Transverse colon (tissue), 4 donors: ENCODE measurements around the gene EPPIN. TPM values are rescaled to one million over a fixed set of nuclear protein-coding genes. Genes with fewer than 3 reads are reported as not detected.

ENCODE experiments used
- DNase-seq: peaks from one replicate; pipeline ENCODE4 v3.0.0-alpha.2; 2019
- H3K27ac ChIP-seq, 4 donors: fragments of 200-600 bp; sonication (generic); 2 replicates each; pipeline ENCODE4 v1.5.1; 2016 to 2018; ENCODE audit warnings: inconsistent platforms in 4 of 4
- H3K27me3 ChIP-seq: fragments of 200-600 bp; sonication (generic); 2 replicates; pipeline ENCODE4 v1.5.1; 2017; ENCODE audit warnings: inconsistent platforms
- H3K36me3 ChIP-seq, 4 donors: fragments of 200-600 bp; sonication (generic); 2 replicates each; pipeline ENCODE4 v1.5.1; 2017 to 2019; ENCODE audit warnings: inconsistent platforms in 4 of 4
- H3K4me1 ChIP-seq, 4 donors: fragments of 200-600 bp; sonication (generic); 2 replicates each; pipeline ENCODE4 v1.5.1; 2017 to 2020; ENCODE audit warnings: inconsistent platforms in 4 of 4
- H3K4me3 ChIP-seq, 4 donors: fragments of 200-600 bp; sonication (generic); 1 replicate in 1 of 4; 2 replicates in 3 of 4; pipeline versions ENCODE4 v1.5.1 to v1.6.1; 2017 to 2019; ENCODE audit warnings: inconsistent platforms in 4 of 4
- H3K9me3 ChIP-seq, 2 donors: fragments of 200-600 bp; sonication (generic); 2 replicates each; pipeline ENCODE4 v1.5.1; 2017 to 2019; ENCODE audit warnings: inconsistent platforms in 2 of 2
- EP300 ChIP-seq: sonication (generic); formaldehyde crosslinking; IDR thresholded peaks from one replicate; pipeline ENCODE4 v1.6.1; 2017; ENCODE audit warnings: antibody characterized with exemption, low read depth
- POLR2A ChIP-seq: fragments of 450-650 bp; IDR thresholded peaks from one replicate; pipeline ENCODE4 v1.6.1; 2016; ENCODE audit warnings: antibody characterized with exemption, mild to moderate bottlenecking, moderate library complexity
- POLR2AphosphoS5 ChIP-seq, 3 donors: sonication (generic); formaldehyde crosslinking; IDR thresholded peaks; one replicate each; pipeline ENCODE4 v1.6.1; 2016; ENCODE audit warnings: antibody characterized with exemption in 3 of 3
- WGBS, 2 donors: methylation state at CpG; one replicate each; pipeline ENCODE4 v1.1.5; 2018; ENCODE audit warnings: low coverage in 1 of 2; 5-methylcytosine and 5-hydroxymethylcytosine counted together
- in situ Hi-C, 4 donors: fragments of 200-750 bp; cut with MboI; loops; one replicate each; pipeline versions ENCODE4 v1.15.0 to v1.15.1; 2017; ENCODE audit warnings: low sequenced_read_pairs in 3 of 4, low pct_ligation_motif_present in 1 of 4, low pct_unique_long_range_greater_than_20kb in 1 of 4
- intact Hi-C: fragments of 100-400 bp; cut with DNase I; formaldehyde crosslinking; loops from one replicate; pipeline ENCODE4 v1.15.1; 2023; ENCODE audit warnings: low total_unique reads
- total RNA-seq, 4 donors: library from RNA; depleted of rRNA; stranded (reverse); fragments of >200 nt; gene quantifications; one replicate each; pipeline ENCODE4 v1.1.0, GENCODE V29; 2016
- TF ChIP-seq, protein P1 (sequence below), 5 experiments: fragments of 200-600 bp in 3 of 5; fragments of 450-650 bp in 2 of 5; sonication (generic) in 3 of 5; IDR thresholded peaks; 1 replicate in 2 of 5; 2 replicates in 3 of 5; pipeline ENCODE4 v1.5.1; 2016 to 2017; ENCODE audit warnings: antibody characterized with exemption in 5 of 5, inconsistent platforms in 3 of 5, mild to moderate bottlenecking in 2 of 5, moderate library complexity in 1 of 5

The EPPIN gene
- total RNA-seq, 4 donors from 2014 or later, result not detected

DNA sequence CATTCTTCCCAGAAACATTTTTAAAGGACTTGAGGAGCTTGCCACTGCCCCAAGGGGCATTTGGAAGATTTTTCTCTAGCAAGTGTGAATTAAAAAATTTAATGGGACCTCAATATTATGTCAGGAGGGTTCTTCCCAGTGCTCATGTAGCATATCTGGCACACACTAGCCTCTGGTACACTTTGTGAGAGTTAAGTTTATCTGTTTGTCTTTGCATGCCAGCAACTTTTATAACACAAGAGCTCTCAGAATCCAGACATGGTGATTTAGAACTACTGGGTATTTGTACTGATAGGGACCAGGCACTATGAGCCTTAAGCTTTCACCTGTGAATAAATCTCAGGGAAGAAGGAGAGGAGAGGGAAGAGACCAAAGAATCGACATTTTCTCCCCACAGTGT is 44.6 kb downstream of the EPPIN start:
- H3K4me3 ChIP-seq, result no peak overlapping the region
- TF ChIP-seq EP300 (no peak), POLR2A (no peak)
- TF ChIP-seq, protein P1, sequence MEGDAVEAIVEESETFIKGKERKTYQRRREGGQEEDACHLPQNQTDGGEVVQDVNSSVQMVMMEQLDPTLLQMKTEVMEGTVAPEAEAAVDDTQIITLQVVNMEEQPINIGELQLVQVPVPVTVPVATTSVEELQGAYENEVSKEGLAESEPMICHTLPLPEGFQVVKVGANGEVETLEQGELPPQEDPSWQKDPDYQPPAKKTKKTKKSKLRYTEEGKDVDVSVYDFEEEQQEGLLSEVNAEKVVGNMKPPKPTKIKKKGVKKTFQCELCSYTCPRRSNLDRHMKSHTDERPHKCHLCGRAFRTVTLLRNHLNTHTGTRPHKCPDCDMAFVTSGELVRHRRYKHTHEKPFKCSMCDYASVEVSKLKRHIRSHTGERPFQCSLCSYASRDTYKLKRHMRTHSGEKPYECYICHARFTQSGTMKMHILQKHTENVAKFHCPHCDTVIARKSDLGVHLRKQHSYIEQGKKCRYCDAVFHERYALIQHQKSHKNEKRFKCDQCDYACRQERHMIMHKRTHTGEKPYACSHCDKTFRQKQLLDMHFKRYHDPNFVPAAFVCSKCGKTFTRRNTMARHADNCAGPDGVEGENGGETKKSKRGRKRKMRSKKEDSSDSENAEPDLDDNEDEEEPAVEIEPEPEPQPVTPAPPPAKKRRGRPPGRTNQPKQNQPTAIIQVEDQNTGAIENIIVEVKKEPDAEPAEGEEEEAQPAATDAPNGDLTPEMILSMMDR (IDR thresholded peaks at IDR 0.05), result no peak
- no peak for DNase-seq
- WGBS, 2 donors, result 0 to 17% methylated on average over 1 of the region's 1 CpG
- H3K27ac ChIP-seq, result no peak overlapping the region
- H3K4me1 ChIP-seq, result peaks cover 0 to 17% (median 6%) of the 10 kb centered on the region in 4 donors
- in situ Hi-C loops, result no loop called here
- intact Hi-C loops, result no loop called here
- no peaks in the 10 kb centered on the region for H3K36me3 ChIP-seq
- H3K27me3 ChIP-seq, result peaks cover 5% of the 10 kb centered on the region
- no peaks in the 10 kb centered on the region for H3K9me3 ChIP-seq

DNA sequence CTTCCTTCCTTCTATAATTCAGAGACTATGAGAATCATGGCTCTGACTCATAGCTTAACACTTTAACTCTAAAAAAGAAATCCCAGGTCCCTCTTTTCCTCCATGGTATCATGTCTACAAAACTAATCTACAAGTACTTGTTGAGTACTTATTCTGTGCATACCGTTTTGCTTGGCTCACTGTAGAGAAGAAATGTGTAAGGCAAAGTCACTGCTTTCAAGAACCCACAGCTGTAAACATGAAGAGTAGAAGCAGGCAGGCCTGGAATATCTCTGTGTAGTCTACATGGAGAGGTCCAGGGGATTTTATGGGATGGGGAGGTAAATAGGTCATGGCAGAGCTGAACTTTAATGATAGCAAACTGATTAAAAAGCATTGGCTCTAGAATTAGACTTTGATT is 45.6 kb downstream of the EPPIN start:
- peaks cover 0 to 21% (median 6%) of the 10 kb centered on the region in 4 donors for H3K4me1 ChIP-seq
- peaks cover 5% of the 10 kb centered on the region for H3K27me3 ChIP-seq
- H3K27ac ChIP-seq, result peak overlapping the region in 3 of 4 donors; percentile 5 to 25 (median 24)
- DNase-seq, result no peak
- H3K4me3 ChIP-seq, result no peak overlapping the region
- intact Hi-C loops, result no loop called here
- in situ Hi-C loops, result no loop called here
- H3K9me3 ChIP-seq, result no peaks in the 10 kb centered on the region
- 50% methylated on average over 1 of the region's 1 CpG for WGBS, 2 donors
- no peaks in the 10 kb centered on the region for H3K36me3 ChIP-seq
- TF ChIP-seq EP300 (no peak), POLR2A (no peak), POLR2AphosphoS5 (IDR thresholded peaks at IDR 0.05) (no peak)
- TF ChIP-seq, protein P1 (IDR thresholded peaks at IDR 0.05), result no peak

GRCh38 chr20:45500022-45500421 is 47.2 kb downstream of the EPPIN start:
- intact Hi-C loops, result no loop called here
- TF ChIP-seq EP300 (peak; percentile 73), POLR2A (peak; percentile 60), POLR2AphosphoS5 (IDR thresholded peaks at IDR 0.05) (peak in 2 of 3 donors; percentile 47 to 71)
- TF ChIP-seq, protein P1 (IDR thresholded peaks at IDR 0.05), result no peak
- Histone ChIP-seq H3K27ac (peak overlapping the region in 3 of 4 donors; percentile 45 to 62 (median 50)), H3K4me1 (peaks cover 0 to 31% (median 8%) of the 10 kb centered on the region in 4 donors), H3K27me3 (peaks cover 5% of the 10 kb centered on the region), H3K36me3 (no peaks in the 10 kb centered on the region), H3K9me3 (no peaks in the 10 kb centered on the region), H3K4me3 (no peak overlapping the region)
- in situ Hi-C loops, result no loop called here
- 41% methylated on average over 6 of the region's 6 CpGs; no CpG with 5 or more reads in 1 of the 2 donors for WGBS, 2 donors
- DNase-seq, result peak; percentile 81

GRCh38 chr20:45497971-45498494 is 49.2 kb downstream of the EPPIN start:
- no peak for TF ChIP-seq POLR2A
- no peak for TF ChIP-seq EP300
- TF ChIP-seq POLR2AphosphoS5 (IDR thresholded peaks at IDR 0.05), result no peak
- TF ChIP-seq, protein P1 (IDR thresholded peaks at IDR 0.05), result no peak
- Histone ChIP-seq H3K9me3 (no peaks in the 10 kb centered on the region), H3K27me3 (peaks cover 5% of the 10 kb centered on the region), H3K36me3 (no peaks in the 10 kb centered on the region), H3K4me1 (peaks cover 0 to 31% (median 8%) of the 10 kb centered on the region in 4 donors), H3K4me3 (no peak overlapping the region), H3K27ac (no peak overlapping the region)
- intact Hi-C loops (no loop called here), in situ Hi-C loops (no loop called here)
- no peak for DNase-seq
- 94% methylated on average over 3 of the region's 3 CpGs; no CpG with 5 or more reads in 1 of the 2 donors for WGBS, 2 donors
